Activated CD4-positive, alpha-beta T cell treated with anti-CD3 and anti-CD28 coated beads, Interleukin-2, amount 50 U/mL, for 24 hours (primary cell): ENCODE results near the gene MS4A4E.
"Not testable (repeated sequence)": the region's sequence is repeated elsewhere in the genome, so short reads cannot be mapped to it uniquely, and the experiment has no call there.

Experiments
- DNase-seq, 2 donors: peaks; one replicate each; pipeline ENCODE4 v3.0.0-alpha.2; 2020; ENCODE audit warnings: low read depth in 1 of 2, low spot score in 1 of 2

The MS4A4E gene

GRCh38 chr11:60175860-60176275, 67.1 kb downstream of the MS4A4E start:
- peak in 1 of 2 donors; percentile 13 for DNase-seq

- no peak for DNase-seq
These were observed 70.9 kb downstream of the MS4A4E start for GRCh38 chr11:60172011-60172410.

GRCh38 chr11:60170566-60170965, 72.4 kb downstream of the MS4A4E start:
- no peak for DNase-seq

- DNase-seq: no peak
These were observed 73.5 kb downstream of the MS4A4E start for GRCh38 chr11:60169264-60169915.

GRCh38 chr11:60168306-60168705, 74.6 kb downstream of the MS4A4E start:
- DNase-seq: no peak

- no peak for DNase-seq
These were observed 77.0 kb downstream of the MS4A4E start for GRCh38 chr11:60165951-60166350.

- DNase-seq: no peak
These were observed 77.4 kb downstream of the MS4A4E start for GRCh38 chr11:60165538-60165937.

- DNase-seq: no peak
These were observed 78.3 kb downstream of the MS4A4E start for GRCh38 chr11:60164550-60165075.

GRCh38 chr11:60161766-60162165, 81.2 kb downstream of the MS4A4E start:
- no peak for DNase-seq

GRCh38 chr11:60161107-60161506, 81.8 kb downstream of the MS4A4E start:
- no peak for DNase-seq

- DNase-seq: no peak
These were observed 83.1 kb downstream of the MS4A4E start for GRCh38 chr11:60159868-60160267.

GRCh38 chr11:60159284-60159683, 83.7 kb downstream of the MS4A4E start:
- DNase-seq: no peak

GRCh38 chr11:60158636-60159035, 84.3 kb downstream of the MS4A4E start:
- no peak for DNase-seq

GRCh38 chr11:60155931-60156330, 87.0 kb downstream of the MS4A4E start:
- DNase-seq: no peak

GRCh38 chr11:60152727-60153126, 90.2 kb downstream of the MS4A4E start:
- DNase-seq: not testable (repeated sequence)

- no peak for DNase-seq
These were observed 92.7 kb downstream of the MS4A4E start for GRCh38 chr11:60150279-60150678.
